ENCODE data around the gene P2RX6. TPM values are rescaled to one million over a fixed set of nuclear protein-coding genes. Genes with fewer than 3 reads are reported as not detected.

Gene P2RX6
- polyA plus RNA-seq, 1 of the 3 experiments (the other 2 are of a cell fraction): 7.1 TPM

DNA sequence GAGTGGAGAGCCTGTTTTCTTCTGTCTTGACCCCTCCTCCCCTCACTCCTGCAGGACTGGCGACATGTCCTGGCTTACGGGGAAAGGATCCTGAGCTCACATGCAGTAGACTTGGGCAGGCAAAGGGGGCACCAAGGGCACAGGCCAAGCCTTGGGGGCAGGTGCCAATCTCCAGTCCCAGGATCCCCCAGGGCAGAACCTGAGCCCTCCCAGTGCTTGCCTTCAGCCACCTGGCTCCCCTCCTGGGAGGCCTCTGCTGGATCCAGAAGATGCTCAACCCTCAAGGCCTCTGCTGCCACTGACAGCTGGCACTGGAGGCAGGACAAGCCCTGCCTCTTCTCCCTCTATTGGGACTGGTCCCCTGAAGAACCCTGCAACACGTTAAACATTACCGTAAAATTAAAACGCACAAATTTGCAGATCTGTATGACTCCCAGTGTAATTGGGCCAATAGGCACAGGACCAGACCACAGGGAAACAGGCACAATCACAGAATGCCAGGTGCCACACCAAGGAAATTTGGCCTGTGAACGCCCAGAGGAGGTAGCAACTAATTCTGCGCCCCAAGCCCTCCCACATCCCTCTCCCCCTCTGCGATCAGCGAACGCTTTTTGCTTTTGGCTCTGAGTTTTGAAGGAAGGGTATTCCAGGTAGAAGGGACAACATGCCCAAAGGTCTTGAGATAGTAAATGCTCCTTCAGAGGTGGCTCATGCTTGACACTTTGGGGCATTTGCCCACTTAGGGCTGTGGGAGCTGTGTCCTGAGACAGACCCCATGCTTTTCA lies 33.8 kb upstream of the P2RX6 start:
- TF ChIP-seq, protein P1, sequence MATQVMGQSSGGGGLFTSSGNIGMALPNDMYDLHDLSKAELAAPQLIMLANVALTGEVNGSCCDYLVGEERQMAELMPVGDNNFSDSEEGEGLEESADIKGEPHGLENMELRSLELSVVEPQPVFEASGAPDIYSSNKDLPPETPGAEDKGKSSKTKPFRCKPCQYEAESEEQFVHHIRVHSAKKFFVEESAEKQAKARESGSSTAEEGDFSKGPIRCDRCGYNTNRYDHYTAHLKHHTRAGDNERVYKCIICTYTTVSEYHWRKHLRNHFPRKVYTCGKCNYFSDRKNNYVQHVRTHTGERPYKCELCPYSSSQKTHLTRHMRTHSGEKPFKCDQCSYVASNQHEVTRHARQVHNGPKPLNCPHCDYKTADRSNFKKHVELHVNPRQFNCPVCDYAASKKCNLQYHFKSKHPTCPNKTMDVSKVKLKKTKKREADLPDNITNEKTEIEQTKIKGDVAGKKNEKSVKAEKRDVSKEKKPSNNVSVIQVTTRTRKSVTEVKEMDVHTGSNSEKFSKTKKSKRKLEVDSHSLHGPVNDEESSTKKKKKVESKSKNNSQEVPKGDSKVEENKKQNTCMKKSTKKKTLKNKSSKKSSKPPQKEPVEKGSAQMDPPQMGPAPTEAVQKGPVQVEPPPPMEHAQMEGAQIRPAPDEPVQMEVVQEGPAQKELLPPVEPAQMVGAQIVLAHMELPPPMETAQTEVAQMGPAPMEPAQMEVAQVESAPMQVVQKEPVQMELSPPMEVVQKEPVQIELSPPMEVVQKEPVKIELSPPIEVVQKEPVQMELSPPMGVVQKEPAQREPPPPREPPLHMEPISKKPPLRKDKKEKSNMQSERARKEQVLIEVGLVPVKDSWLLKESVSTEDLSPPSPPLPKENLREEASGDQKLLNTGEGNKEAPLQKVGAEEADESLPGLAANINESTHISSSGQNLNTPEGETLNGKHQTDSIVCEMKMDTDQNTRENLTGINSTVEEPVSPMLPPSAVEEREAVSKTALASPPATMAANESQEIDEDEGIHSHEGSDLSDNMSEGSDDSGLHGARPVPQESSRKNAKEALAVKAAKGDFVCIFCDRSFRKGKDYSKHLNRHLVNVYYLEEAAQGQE (IDR thresholded peaks at IDR 0.05; ENCODE audit: low read depth, low read length): no peak
- no peak for TF ChIP-seq TAF1 (IDR thresholded peaks at IDR 0.05; ENCODE audit: borderline replicate concordance, low read depth, low read length)
- no peak for TF ChIP-seq MAX (IDR thresholded peaks at IDR 0.05; ENCODE audit: low read depth)
- no peak for TF ChIP-seq SMC3 (IDR thresholded peaks at IDR 0.05; ENCODE audit: low read depth, low read length)
- TF ChIP-seq, protein P2, sequence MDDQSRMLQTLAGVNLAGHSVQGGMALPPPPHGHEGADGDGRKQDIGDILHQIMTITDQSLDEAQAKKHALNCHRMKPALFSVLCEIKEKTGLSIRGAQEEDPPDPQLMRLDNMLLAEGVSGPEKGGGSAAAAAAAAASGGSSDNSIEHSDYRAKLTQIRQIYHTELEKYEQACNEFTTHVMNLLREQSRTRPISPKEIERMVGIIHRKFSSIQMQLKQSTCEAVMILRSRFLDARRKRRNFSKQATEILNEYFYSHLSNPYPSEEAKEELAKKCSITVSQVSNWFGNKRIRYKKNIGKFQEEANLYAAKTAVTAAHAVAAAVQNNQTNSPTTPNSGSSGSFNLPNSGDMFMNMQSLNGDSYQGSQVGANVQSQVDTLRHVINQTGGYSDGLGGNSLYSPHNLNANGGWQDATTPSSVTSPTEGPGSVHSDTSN (IDR thresholded peaks at IDR 0.05): no peak
- TF ChIP-seq CHD2 (IDR thresholded peaks at IDR 0.05; ENCODE audit: low read length, partially characterized antibody): no peak
- TF ChIP-seq RFX5 (IDR thresholded peaks at IDR 0.05; ENCODE audit: low read length): no peak
- no peak for TF ChIP-seq TCF12 (IDR thresholded peaks at IDR 0.05)
- TF ChIP-seq FOSL2 (IDR thresholded peaks at IDR 0.05; ENCODE audit: borderline replicate concordance, low read depth): no peak
- no peaks in the 10 kb centered on the region for H4K20me1 ChIP-seq (ENCODE audit: insufficient read depth)
- H3K27ac ChIP-seq (ENCODE audit: low read depth in 2 of 2, low read length in 1 of 2): peak overlapping the region; percentile 77 to 98
- H3K4me2 ChIP-seq: peak overlapping the region; percentile 95
- CTCF ChIA-PET: interaction anchor here (0.7 to 3.6 kb wide), 9 partner anchors 8 to 95 kb away, joined by 3 to 12 read pairs (median 3); partner anchors contain the start of gene CRKL
- DNase-seq: no peak
- peaks cover 25% of the 10 kb centered on the region for H3K79me2 ChIP-seq (ENCODE audit: insufficient read depth)
- peaks cover 2 to 12% of the 10 kb centered on the region in 2 experiments for H3K36me3 ChIP-seq (replicated peaks in 1 of 2; ENCODE audit: control insufficient read depth in 1 of 2, insufficient read depth in 2 of 2, low read length in 1 of 2)
- 76% methylated on average over 10 of the region's 10 CpGs for WGBS (ENCODE audit: low lambda C conversion rate)
- peak overlapping the region; percentile 78 for H3K9ac ChIP-seq
- H3F3A ChIP-seq (replicated peaks; ENCODE audit: insufficient read depth): no peaks in the 10 kb centered on the region
- H3K27me3 ChIP-seq (ENCODE audit: insufficient read depth): no peaks in the 10 kb centered on the region
- H3K4me1 ChIP-seq (ENCODE audit: control insufficient read depth in 1 of 2, insufficient read depth in 2 of 2, low read depth in 1 of 2, low read length in 1 of 2): peaks cover 6 to 24% of the 10 kb centered on the region in 2 experiments; a peak in 2 of 4 replicates
- peak overlapping the region; percentile 79; the same call in 1 of the 2 replicates for H2AFZ ChIP-seq (ENCODE audit: low read depth)
- peak overlapping the region; percentile 71 to 97 for H3K4me3 ChIP-seq (ENCODE audit: low read depth in 2 of 2, low read length in 1 of 2)
- no peaks in the 10 kb centered on the region for H3K9me2 ChIP-seq
- POLR2A ChIA-PET: interaction anchor here (0.9 to 1.8 kb wide), 7 partner anchors 9 to 95 kb away, joined by 3 to 13 read pairs (median 4); partner anchors contain the start of genes P2RX6 and THAP7
- no peaks in the 10 kb centered on the region for H3K9me3 ChIP-seq

Measured in SK-N-SH (cell line).